Gastroesophageal sphincter (tissue), 4 donors: Measurements from ENCODE around the gene HMGCS2. TPM values are rescaled to one million over a fixed set of nuclear protein-coding genes. Genes with fewer than 3 reads are reported as not detected.

Source experiments
- ATAC-seq: fragments of 150-250 bp; one replicate; pipeline ENCODE4 v1.9.1; 2016; ENCODE audit warnings: mild to moderate bottlenecking, moderate library complexity
- H3K27ac ChIP-seq, 4 donors: fragments of 200-600 bp; sonication (generic) in 3 of 4; 1 replicate in 3 of 4; 2 replicates in 1 of 4; pipeline ENCODE4 v1.5.1; 2016 to 2019
- H3K27me3 ChIP-seq: fragments of 200-600 bp; sonication (generic); one replicate; pipeline ENCODE4 v1.5.1; 2019
- H3K36me3 ChIP-seq, 2 donors: fragments of 200-600 bp; sonication (generic); one replicate each; pipeline ENCODE4 v1.5.1; 2019; ENCODE audit warnings: control low read depth in 1 of 2
- H3K4me1 ChIP-seq, 3 donors: fragments of 200-600 bp; sonication (generic); 1 replicate in 2 of 3; 2 replicates in 1 of 3; pipeline ENCODE4 v1.5.1; 2016 to 2019; ENCODE audit warnings: control low read depth in 2 of 3
- H3K4me3 ChIP-seq, 2 donors: fragments of 200-600 bp; sonication (generic); one replicate each; pipeline ENCODE4 v1.5.1; 2019; ENCODE audit warnings: mild to moderate bottlenecking in 1 of 2, moderate library complexity in 1 of 2
- H3K9me3 ChIP-seq, 3 donors: fragments of 200-600 bp; sonication (generic); one replicate each; pipeline ENCODE4 v1.5.1; 2017 to 2019; ENCODE audit warnings: control low read depth in 2 of 3
- EP300 ChIP-seq: sonication (generic); formaldehyde crosslinking; IDR thresholded peaks from one replicate; pipeline ENCODE4 v1.6.1; 2017; ENCODE audit warnings: antibody characterized with exemption, mild to moderate bottlenecking
- POLR2A ChIP-seq, 2 donors: fragments of 450-650 bp; IDR thresholded peaks; one replicate each; pipeline ENCODE4 v1.6.1; 2017; ENCODE audit warnings: antibody characterized with exemption in 2 of 2, mild to moderate bottlenecking in 2 of 2, moderate library complexity in 1 of 2
- POLR2AphosphoS5 ChIP-seq: sonication (generic); formaldehyde crosslinking; IDR thresholded peaks from one replicate; pipeline ENCODE4 v1.6.1; 2017; ENCODE audit warnings: antibody characterized with exemption
- WGBS, 2 donors: methylation state at CpG; one replicate each; pipeline ENCODE4 v1.1.5; 2018; ENCODE audit warnings: low coverage in 1 of 2; 5-methylcytosine and 5-hydroxymethylcytosine counted together
- total RNA-seq, 4 donors: library from RNA; depleted of rRNA; stranded (reverse); fragments of >200 nt; gene quantifications; one replicate each; pipeline ENCODE4 v1.1.0, GENCODE V29; 2016
- TF ChIP-seq, protein P1 (sequence below), 4 experiments: fragments of 200-600 bp in 2 of 4; fragments of 450-650 bp in 2 of 4; sonication (generic) in 1 of 4; IDR thresholded peaks; one replicate each; pipeline ENCODE4 v1.5.1; 2017 to 2019; ENCODE audit warnings: antibody characterized with exemption in 4 of 4, mild to moderate bottlenecking in 2 of 4, moderate library complexity in 2 of 4

HMGCS2 gene
- total RNA-seq: 1 to 10 TPM in 1 of 4 donors, under 1 TPM in 1, not detected in 2; 0.15 to 3.4 TPM

DNA sequence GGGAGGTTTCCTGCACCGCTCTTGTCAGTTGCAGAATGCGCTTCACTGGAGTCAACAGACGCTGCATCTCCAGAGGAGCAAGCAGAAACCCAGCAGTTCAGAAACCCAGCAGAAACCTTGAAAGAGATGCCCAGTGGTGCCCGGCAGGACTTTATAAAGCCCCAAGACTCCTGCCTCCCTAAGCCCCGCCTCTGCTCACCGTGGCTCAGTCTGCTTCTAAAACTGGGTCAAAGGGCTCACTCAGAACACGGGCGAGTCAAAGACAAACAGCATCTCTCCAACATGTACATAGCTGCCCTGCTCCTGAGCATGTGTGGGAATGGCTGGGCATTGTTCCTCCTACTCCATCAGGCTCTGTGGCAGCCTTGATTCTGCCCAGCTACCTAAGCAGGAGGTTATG lies at the start of gene HMGCS2:
Gene HMGCS2, minus strand, starts transcription at position 128 of the 400 bp plus-strand sequence. Its CDS starts 61 bp downstream, at position 67.
- Histone ChIP-seq H3K36me3 (no peaks in the 10 kb centered on the region), H3K27ac (no peak within 1 kb of the TSS), H3K27me3 (no peaks in the 10 kb centered on the region), H3K9me3 (peaks cover 0 to 6% (median 0%) of the 10 kb centered on the region in 3 donors), H3K4me3 (no peak within 1 kb of the TSS), H3K4me1 (peaks cover 0 to 30% (median 7%) of the 10 kb centered on the region in 3 donors)
- TF ChIP-seq EP300 (no peak), POLR2A (IDR thresholded peaks at IDR 0.05) (no peak), POLR2AphosphoS5 (no peak)
- TF ChIP-seq, protein P1, sequence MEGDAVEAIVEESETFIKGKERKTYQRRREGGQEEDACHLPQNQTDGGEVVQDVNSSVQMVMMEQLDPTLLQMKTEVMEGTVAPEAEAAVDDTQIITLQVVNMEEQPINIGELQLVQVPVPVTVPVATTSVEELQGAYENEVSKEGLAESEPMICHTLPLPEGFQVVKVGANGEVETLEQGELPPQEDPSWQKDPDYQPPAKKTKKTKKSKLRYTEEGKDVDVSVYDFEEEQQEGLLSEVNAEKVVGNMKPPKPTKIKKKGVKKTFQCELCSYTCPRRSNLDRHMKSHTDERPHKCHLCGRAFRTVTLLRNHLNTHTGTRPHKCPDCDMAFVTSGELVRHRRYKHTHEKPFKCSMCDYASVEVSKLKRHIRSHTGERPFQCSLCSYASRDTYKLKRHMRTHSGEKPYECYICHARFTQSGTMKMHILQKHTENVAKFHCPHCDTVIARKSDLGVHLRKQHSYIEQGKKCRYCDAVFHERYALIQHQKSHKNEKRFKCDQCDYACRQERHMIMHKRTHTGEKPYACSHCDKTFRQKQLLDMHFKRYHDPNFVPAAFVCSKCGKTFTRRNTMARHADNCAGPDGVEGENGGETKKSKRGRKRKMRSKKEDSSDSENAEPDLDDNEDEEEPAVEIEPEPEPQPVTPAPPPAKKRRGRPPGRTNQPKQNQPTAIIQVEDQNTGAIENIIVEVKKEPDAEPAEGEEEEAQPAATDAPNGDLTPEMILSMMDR (IDR thresholded peaks at IDR 0.05): no peak
- peak; percentile 23 for ATAC-seq
- WGBS, 2 donors: 50% methylated on average over 6 of the region's 8 CpGs; no CpG with 5 or more reads in 1 of the 2 donors

- TF ChIP-seq POLR2A (IDR thresholded peaks at IDR 0.05): no peak
- TF ChIP-seq EP300: no peak
- TF ChIP-seq, protein P1 (IDR thresholded peaks at IDR 0.05): no peak
- TF ChIP-seq POLR2AphosphoS5: no peak
- no peak overlapping the region for H3K27ac ChIP-seq
- H3K4me1 ChIP-seq: no peaks in the 10 kb centered on the region
- peaks cover 10% of the 10 kb centered on the region for H3K27me3 ChIP-seq
- no peaks in the 10 kb centered on the region for H3K36me3 ChIP-seq
- no peak for ATAC-seq
- no peaks in the 10 kb centered on the region for H3K9me3 ChIP-seq
- 83 to 89% methylated on average over 2 of the region's 2 CpGs for WGBS, 2 donors
- no peak overlapping the region for H3K4me3 ChIP-seq
Observed at GRCh38 chr1:119818181-119818580, 49.5 kb upstream of the HMGCS2 start.

GRCh38 chr1:119816407-119816806 lies 47.7 kb upstream of the HMGCS2 start:
- ATAC-seq: no peak
- Histone ChIP-seq H3K4me3 (no peak overlapping the region), H3K9me3 (no peaks in the 10 kb centered on the region), H3K4me1 (no peaks in the 10 kb centered on the region), H3K27me3 (no peaks in the 10 kb centered on the region), H3K36me3 (no peaks in the 10 kb centered on the region), H3K27ac (no peak overlapping the region)
- TF ChIP-seq, protein P1 (IDR thresholded peaks at IDR 0.05): no peak
- TF ChIP-seq POLR2AphosphoS5: no peak
- no peak for TF ChIP-seq EP300
- TF ChIP-seq POLR2A (IDR thresholded peaks at IDR 0.05): no peak
- 78 to 81% methylated on average over 2 of the region's 2 CpGs for WGBS, 2 donors

- no peaks in the 10 kb centered on the region for H3K27me3 ChIP-seq
- no peaks in the 10 kb centered on the region for H3K4me1 ChIP-seq
- no peaks in the 10 kb centered on the region for H3K9me3 ChIP-seq
- no peaks in the 10 kb centered on the region for H3K36me3 ChIP-seq
- no peak overlapping the region for H3K27ac ChIP-seq
- TF ChIP-seq POLR2A (IDR thresholded peaks at IDR 0.05): no peak
- TF ChIP-seq, protein P1 (IDR thresholded peaks at IDR 0.05): no peak
- 82 to 84% methylated on average over 4 to 7 of the region's 7 CpGs for WGBS, 2 donors
- H3K4me3 ChIP-seq: no peak overlapping the region
- no peak for ATAC-seq
Observed at GRCh38 chr1:119815928-119816327, 47.2 kb upstream of the HMGCS2 start.

DNA sequence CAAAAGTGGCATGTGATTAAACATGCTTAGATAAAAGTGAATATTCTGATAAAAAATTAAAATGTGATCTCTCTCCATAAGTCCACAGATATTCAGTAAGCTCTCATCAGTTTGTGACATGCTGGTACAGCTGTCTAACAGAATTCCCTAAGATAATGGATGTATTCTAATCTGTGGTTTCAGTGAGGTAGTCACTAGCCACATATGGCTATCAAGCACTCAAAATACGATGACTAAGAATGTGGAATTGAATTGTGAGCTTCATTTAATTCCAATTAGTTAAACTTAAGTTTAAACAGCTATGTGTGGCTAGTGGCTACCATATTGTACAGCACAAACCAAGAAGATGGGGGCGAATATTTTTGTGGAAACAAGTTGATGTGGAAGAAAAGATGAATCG lies 46.7 kb upstream of the HMGCS2 start:
- H3K4me1 ChIP-seq: no peaks in the 10 kb centered on the region
- TF ChIP-seq EP300 (no peak), POLR2AphosphoS5 (no peak), POLR2A (IDR thresholded peaks at IDR 0.05) (no peak)
- TF ChIP-seq, protein P1 (IDR thresholded peaks at IDR 0.05): no peak
- no peaks in the 10 kb centered on the region for H3K9me3 ChIP-seq
- H3K36me3 ChIP-seq: no peaks in the 10 kb centered on the region
- no peak for ATAC-seq
- no peak overlapping the region for H3K4me3 ChIP-seq
- WGBS, 2 donors: 78 to 81% methylated on average over 3 of the region's 3 CpGs
- H3K27ac ChIP-seq: no peak overlapping the region
- H3K27me3 ChIP-seq: no peaks in the 10 kb centered on the region
